Measurements from ENCODE around the gene SZT2.
A peak's percentile ranks its signal among the peaks of the same experiment; 100 is the strongest.
"Not testable (repeated sequence)": the region's sequence is repeated elsewhere in the genome, so short reads cannot be mapped to it uniquely, and the experiment has no call there.

Gene SZT2

GRCh38 chr1:43366601-43367025 lies 23.1 kb upstream of the SZT2 start:
- H3K9ac ChIP-seq (ENCODE audit: low read length), result peak overlapping the region; percentile 74
- no peaks in the 10 kb centered on the region for H3K27me3 ChIP-seq (ENCODE audit: control insufficient read depth, insufficient read depth, low read length)
- peak overlapping the region; percentile 75 for H3K27ac ChIP-seq (ENCODE audit: low read depth, low read length)
- H3K36me3 ChIP-seq (ENCODE audit: control insufficient read depth, insufficient read depth, low read length), result peaks cover 22% of the 10 kb centered on the region
- peaks cover 12% of the 10 kb centered on the region for H3K4me1 ChIP-seq (ENCODE audit: control insufficient read depth, insufficient read depth, low read length)
- H3K4me3 ChIP-seq (ENCODE audit: low read length), result peak overlapping the region; percentile 85

- peaks cover 12% of the 10 kb centered on the region for H3K4me1 ChIP-seq (ENCODE audit: control insufficient read depth, insufficient read depth, low read length)
- H3K4me3 ChIP-seq (ENCODE audit: low read length), result peak overlapping the region; percentile 85
- H3K36me3 ChIP-seq (ENCODE audit: control insufficient read depth, insufficient read depth, low read length), result peaks cover 22% of the 10 kb centered on the region
- H3K27ac ChIP-seq (ENCODE audit: low read depth, low read length), result peak overlapping the region; percentile 75
- no peaks in the 10 kb centered on the region for H3K27me3 ChIP-seq (ENCODE audit: control insufficient read depth, insufficient read depth, low read length)
- H3K9ac ChIP-seq (ENCODE audit: low read length), result peak overlapping the region; percentile 74
These were observed 22.4 kb upstream of the SZT2 start for GRCh38 chr1:43367026-43367903.

DNA sequence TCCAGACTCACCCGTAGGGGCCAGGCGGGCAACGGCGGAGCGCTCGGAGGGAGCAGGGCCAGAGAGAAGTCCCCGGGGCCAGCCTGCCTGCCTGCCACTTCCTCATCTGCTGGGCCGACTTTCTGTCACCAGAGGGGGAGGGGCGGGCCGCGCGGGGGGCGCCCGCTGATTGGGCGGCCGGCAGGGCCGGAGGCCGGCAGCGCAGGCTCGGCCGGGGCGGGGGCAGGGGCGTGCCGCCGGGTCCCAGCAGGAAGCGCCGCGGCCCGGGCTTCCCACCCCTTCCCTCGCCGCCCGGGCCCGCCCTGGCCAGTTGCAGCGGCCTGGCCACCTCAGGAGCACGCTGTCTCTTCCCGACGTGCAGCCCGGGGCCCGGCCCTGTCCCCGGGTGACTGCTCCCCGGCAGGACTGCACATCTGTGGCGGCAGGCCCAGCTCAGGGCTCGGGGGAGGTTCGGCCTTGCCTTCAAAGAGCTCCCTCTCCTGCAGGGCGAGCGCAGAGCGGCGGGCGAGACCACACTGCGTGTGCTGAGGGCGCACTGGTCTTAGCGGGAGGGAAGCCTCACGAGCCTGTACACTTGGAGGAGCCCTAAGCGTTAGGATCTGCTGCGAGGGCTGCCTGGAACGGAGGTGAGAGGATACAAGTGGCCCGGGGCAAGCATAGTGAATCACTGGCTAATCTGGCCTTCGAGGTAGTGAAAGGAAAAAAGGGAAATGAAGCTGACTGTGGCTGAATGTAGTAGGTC lies 21.6 kb upstream of the SZT2 start, which contains the start of gene ELOVL1:
ELOVL1 (minus strand) TSS at position 108 of the 742 bp plus-strand sequence. CDS start 2,402 bp downstream, outside the sequence.
- Histone ChIP-seq H3K9ac (ENCODE audit: low read length) (peak within 1 kb of the TSS; percentile 74), H3K4me3 (ENCODE audit: low read length) (peak within 1 kb of the TSS; percentile 85), H3K27ac (ENCODE audit: low read depth, low read length) (peak within 1 kb of the TSS; percentile 75), H3K36me3 (ENCODE audit: control insufficient read depth, insufficient read depth, low read length) (peaks cover 22% of the 10 kb centered on the region), H3K27me3 (ENCODE audit: control insufficient read depth, insufficient read depth, low read length) (no peaks in the 10 kb centered on the region), H3K4me1 (ENCODE audit: control insufficient read depth, insufficient read depth, low read length) (peaks cover 12% of the 10 kb centered on the region)

DNA sequence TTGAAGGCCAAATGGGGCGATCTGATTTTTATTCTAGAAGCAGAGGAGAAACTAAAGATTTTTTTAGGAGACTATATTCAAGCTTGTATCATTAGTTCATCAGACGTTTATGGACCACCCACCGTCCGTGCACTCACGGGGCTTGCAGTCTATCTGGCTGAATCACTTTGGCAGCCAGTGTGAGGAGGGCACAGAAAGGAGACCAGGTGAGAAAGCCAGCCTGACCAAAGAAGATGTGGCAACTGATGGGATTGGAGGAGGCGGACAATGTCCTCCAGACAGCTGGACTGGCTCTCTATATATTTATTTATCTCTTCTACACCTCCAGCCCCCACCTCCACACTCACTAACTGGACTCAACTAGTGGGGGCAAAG lies 21.1 kb upstream of the SZT2 start:
- Histone ChIP-seq H3K9ac (ENCODE audit: low read length) (peak overlapping the region; percentile 58), H3K27ac (ENCODE audit: low read depth, low read length) (peak overlapping the region; percentile 75), H3K4me3 (ENCODE audit: low read length) (peak overlapping the region; percentile 66), H3K4me1 (ENCODE audit: control insufficient read depth, insufficient read depth, low read length) (peaks cover 12% of the 10 kb centered on the region), H3K36me3 (ENCODE audit: control insufficient read depth, insufficient read depth, low read length) (peaks cover 19% of the 10 kb centered on the region), H3K27me3 (ENCODE audit: control insufficient read depth, insufficient read depth, low read length) (no peaks in the 10 kb centered on the region)

- H3K36me3 ChIP-seq (ENCODE audit: control insufficient read depth, insufficient read depth, low read length); H3K9ac ChIP-seq (ENCODE audit: low read length); H3K4me3 ChIP-seq (ENCODE audit: low read length); H3K27me3 ChIP-seq (ENCODE audit: control insufficient read depth, insufficient read depth, low read length); H3K27ac ChIP-seq (ENCODE audit: low read depth, low read length): not testable (repeated sequence)
- peaks cover 12% of the 10 kb centered on the region for H3K4me1 ChIP-seq (ENCODE audit: control insufficient read depth, insufficient read depth, low read length)
These were observed 19.9 kb upstream of the SZT2 start for GRCh38 chr1:43369779-43370178.

DNA sequence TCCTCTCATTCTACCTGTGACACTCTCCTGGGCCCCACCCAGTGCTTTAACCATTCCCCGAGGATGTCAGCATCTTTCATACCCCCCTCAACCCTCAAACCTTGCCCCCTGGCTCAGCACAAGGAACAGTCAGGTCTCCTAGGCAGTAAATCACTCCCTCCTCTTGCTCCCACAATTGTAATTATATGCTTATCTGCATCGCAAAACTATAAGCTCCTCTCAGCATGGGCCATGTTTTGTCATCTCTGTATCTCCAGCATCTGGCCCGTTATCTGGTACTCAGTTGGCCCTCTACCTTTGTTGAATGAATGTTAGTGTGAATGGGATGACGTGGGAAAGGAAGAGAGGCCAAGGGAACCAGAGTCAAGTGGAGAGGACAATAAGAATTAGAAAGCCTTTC lies 19.1 kb upstream of the SZT2 start:
- H3K27ac ChIP-seq (ENCODE audit: low read depth, low read length), result no peak overlapping the region
- peaks cover 12% of the 10 kb centered on the region for H3K4me1 ChIP-seq (ENCODE audit: control insufficient read depth, insufficient read depth, low read length)
- H3K9ac ChIP-seq (ENCODE audit: low read length), result no peak overlapping the region
- no peak overlapping the region for H3K4me3 ChIP-seq (ENCODE audit: low read length)
- peaks cover 3% of the 10 kb centered on the region for H3K36me3 ChIP-seq (ENCODE audit: control insufficient read depth, insufficient read depth, low read length)
- H3K27me3 ChIP-seq (ENCODE audit: control insufficient read depth, insufficient read depth, low read length), result no peaks in the 10 kb centered on the region

- no peaks in the 10 kb centered on the region for H3K36me3 ChIP-seq (ENCODE audit: control insufficient read depth, insufficient read depth, low read length)
- no peaks in the 10 kb centered on the region for H3K27me3 ChIP-seq (ENCODE audit: control insufficient read depth, insufficient read depth, low read length)
- H3K9ac ChIP-seq (ENCODE audit: low read length), result no peak overlapping the region
- H3K4me3 ChIP-seq (ENCODE audit: low read length), result no peak overlapping the region
- H3K4me1 ChIP-seq (ENCODE audit: control insufficient read depth, insufficient read depth, low read length), result peaks cover 7% of the 10 kb centered on the region
- no peak overlapping the region for H3K27ac ChIP-seq (ENCODE audit: low read depth, low read length)
These were observed 17.5 kb upstream of the SZT2 start for GRCh38 chr1:43372172-43372571.

GRCh38 chr1:43373066-43373940 lies 16.4 kb upstream of the SZT2 start:
- Histone ChIP-seq H3K27ac (ENCODE audit: low read depth, low read length) (no peak overlapping the region), H3K9ac (ENCODE audit: low read length) (no peak overlapping the region), H3K36me3 (ENCODE audit: control insufficient read depth, insufficient read depth, low read length) (no peaks in the 10 kb centered on the region), H3K4me3 (ENCODE audit: low read length) (no peak overlapping the region), H3K4me1 (ENCODE audit: control insufficient read depth, insufficient read depth, low read length) (peaks cover 5% of the 10 kb centered on the region), H3K27me3 (ENCODE audit: control insufficient read depth, insufficient read depth, low read length) (no peaks in the 10 kb centered on the region)

GRCh38 chr1:43376723-43377235 lies 12.9 kb upstream of the SZT2 start:
- Histone ChIP-seq H3K4me3 (ENCODE audit: low read length) (no peak overlapping the region), H3K4me1 (ENCODE audit: control insufficient read depth, insufficient read depth, low read length) (peaks cover 2% of the 10 kb centered on the region), H3K9ac (ENCODE audit: low read length) (no peak overlapping the region), H3K27ac (ENCODE audit: low read depth, low read length) (no peak overlapping the region), H3K27me3 (ENCODE audit: control insufficient read depth, insufficient read depth, low read length) (no peaks in the 10 kb centered on the region), H3K36me3 (ENCODE audit: control insufficient read depth, insufficient read depth, low read length) (peaks cover 4% of the 10 kb centered on the region)

DNA sequence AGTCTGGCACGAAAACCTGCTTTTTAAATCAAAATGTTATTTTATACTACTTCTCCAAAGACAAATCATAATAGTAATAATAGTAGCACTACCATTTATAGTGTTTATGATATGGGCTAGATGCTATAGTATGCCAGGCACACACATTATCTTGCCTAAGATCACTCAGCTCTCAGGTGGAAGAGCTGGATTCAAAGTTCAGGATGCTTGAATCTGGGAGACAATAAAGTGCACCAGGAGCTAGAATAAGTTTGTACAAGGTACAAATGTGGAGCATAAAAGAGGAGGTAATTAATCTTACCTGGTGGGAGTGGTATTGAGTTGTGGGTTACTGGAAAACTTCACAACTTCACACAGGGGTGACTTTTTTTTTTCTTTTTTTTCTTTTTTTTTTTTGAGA lies 11.9 kb upstream of the SZT2 start:
- H3K36me3 ChIP-seq (ENCODE audit: control insufficient read depth, insufficient read depth, low read length), result peaks cover 6% of the 10 kb centered on the region
- no peak overlapping the region for H3K4me3 ChIP-seq (ENCODE audit: low read length)
- H3K27me3 ChIP-seq (ENCODE audit: control insufficient read depth, insufficient read depth, low read length), result no peaks in the 10 kb centered on the region
- no peak overlapping the region for H3K27ac ChIP-seq (ENCODE audit: low read depth, low read length)
- no peak overlapping the region for H3K9ac ChIP-seq (ENCODE audit: low read length)
- peaks cover 4% of the 10 kb centered on the region for H3K4me1 ChIP-seq (ENCODE audit: control insufficient read depth, insufficient read depth, low read length)

GRCh38 chr1:43379476-43379875 lies 10.2 kb upstream of the SZT2 start:
- H3K4me1 ChIP-seq (ENCODE audit: control insufficient read depth, insufficient read depth, low read length), result peaks cover 4% of the 10 kb centered on the region
- H3K27ac ChIP-seq (ENCODE audit: low read depth, low read length), result no peak overlapping the region
- H3K36me3 ChIP-seq (ENCODE audit: control insufficient read depth, insufficient read depth, low read length), result peaks cover 18% of the 10 kb centered on the region
- H3K4me3 ChIP-seq (ENCODE audit: low read length), result no peak overlapping the region
- no peak overlapping the region for H3K9ac ChIP-seq (ENCODE audit: low read length)
- H3K27me3 ChIP-seq (ENCODE audit: control insufficient read depth, insufficient read depth, low read length), result no peaks in the 10 kb centered on the region

- H3K9ac ChIP-seq (ENCODE audit: low read length), result no peak overlapping the region
- H3K36me3 ChIP-seq (ENCODE audit: control insufficient read depth, insufficient read depth, low read length), result peaks cover 32% of the 10 kb centered on the region
- H3K4me3 ChIP-seq (ENCODE audit: low read length), result no peak overlapping the region
- H3K27me3 ChIP-seq (ENCODE audit: control insufficient read depth, insufficient read depth, low read length), result no peaks in the 10 kb centered on the region
- no peak overlapping the region for H3K27ac ChIP-seq (ENCODE audit: low read depth, low read length)
- peaks cover 4% of the 10 kb centered on the region for H3K4me1 ChIP-seq (ENCODE audit: control insufficient read depth, insufficient read depth, low read length)
These were observed 8.1 kb upstream of the SZT2 start for GRCh38 chr1:43381612-43382011.

Measured in rectal smooth muscle tissue (tissue), 1 donor.